GM12878 (cell line): ENCODE measurements around the gene MAP1LC3B. TPM values are rescaled to one million over a fixed set of nuclear protein-coding genes. Genes with fewer than 3 reads are reported as not detected.

ENCODE experiments used
- ATAC-seq: fragments of 200-7000 bp; cut with Tn5 transposase; 3 replicates; pipeline ENCODE4 v1.9.1; 2020; ENCODE audit warnings: mild to moderate bottlenecking, moderate library complexity
- BruUV-seq: library from RNA; stranded (reverse); fragments of 400-500 nt; replicated peaks from 2 replicates; lab custom pipeline; 2021; lab: Mats Ljungman, UMichigan
- CTCF ChIA-PET: fragments of 300-600 bp; sonication (Branson Sonifier 250); formaldehyde crosslinking; extraction: SDS; loops from one replicate; lab custom pipeline; 2021; ENCODE audit warnings: inconsistent platforms; lab: Yijun Ruan, JAX
- POLR2A ChIA-PET: fragments of 350-600 bp; formaldehyde crosslinking; extraction: SDS; loops from one replicate; lab custom pipeline; 2021; ENCODE audit warnings: inconsistent platforms; lab: Charles Lee
- RAD21 ChIA-PET: fragments of 300-600 bp; sonication (Branson Sonifier 250); formaldehyde crosslinking; loops from one replicate; lab custom pipeline; 2023; ENCODE audit warnings: antibody characterized with exemption; ENCODE audit not compliant: unreplicated experiment; lab: Charles Lee
- SMC1A ChIA-PET: fragments of 300-600 bp; sonication (Branson Sonifier 250); formaldehyde crosslinking; loops from one replicate; lab custom pipeline; 2023; ENCODE audit not compliant: unreplicated experiment, uncharacterized antibody; lab: Charles Lee
- DNase-seq: peaks from one replicate; pipeline ENCODE4 v3.0.0-alpha.2; 2011; ENCODE audit warnings: low read depth, low spot score
- FAIRE-seq: peaks from 3 replicates; lab custom pipeline; 2011; peaks lifted over from hg19 to GRCh38; lab: Jason Lieb, UNC
- H2AFZ ChIP-seq: 2 replicates; pipeline ENCODE4 v1.6.0; 2011; ENCODE audit warnings: low read depth, low read length, control low read depth; ENCODE audit not compliant: control insufficient read depth
- H3K27ac ChIP-seq: 2 replicates; pipeline ENCODE4 v1.5.1; 2011; ENCODE audit warnings: control low read depth; ENCODE audit not compliant: control insufficient read depth, insufficient read depth
- H3K27me3 ChIP-seq, 2 experiments: replicated peaks in 1 of 2; 2 replicates each; pipeline versions ENCODE4 v1.6.0 to v1.6.1; 2011; ENCODE audit warnings: low read length in 1 of 2; ENCODE audit not compliant: control insufficient read depth in 2 of 2, insufficient read depth in 2 of 2
- H3K36me3 ChIP-seq, 2 experiments: 2 replicates each; pipeline ENCODE4 v1.5.1; 2011; ENCODE audit warnings: low read length in 1 of 2; ENCODE audit not compliant: control insufficient read depth in 2 of 2, insufficient read depth in 2 of 2
- H3K4me1 ChIP-seq: 2 replicates; pipeline ENCODE4 v1.6.1; 2011; ENCODE audit warnings: mild to moderate bottlenecking, low read length, moderate library complexity, mixed read lengths; ENCODE audit not compliant: control insufficient read depth, insufficient read depth
- H3K4me2 ChIP-seq: 2 replicates; pipeline ENCODE4 v1.6.0; 2011; ENCODE audit warnings: control low read depth; ENCODE audit not compliant: control insufficient read depth, insufficient read depth
- H3K4me3 ChIP-seq: fragments of 200-600 bp; sonication (generic); 2 replicates; pipeline ENCODE4 v1.5.1; 2016
- H3K79me2 ChIP-seq: 2 replicates; pipeline ENCODE4 v1.6.0; 2011; ENCODE audit warnings: low read length; ENCODE audit not compliant: control insufficient read depth, insufficient read depth
- H3K9ac ChIP-seq: 2 replicates; pipeline ENCODE4 v1.8.0; 2011; ENCODE audit warnings: low read length, control low read depth, mixed read lengths; ENCODE audit not compliant: control insufficient read depth, insufficient read depth
- H3K9me3 ChIP-seq: replicated peaks from 3 replicates; pipeline ENCODE4 v1.5.1; 2011; ENCODE audit warnings: mild to moderate bottlenecking, low read length; ENCODE audit not compliant: control insufficient read depth, insufficient read depth
- H4K20me1 ChIP-seq: 2 replicates; pipeline ENCODE4 v1.6.0; 2011; ENCODE audit not compliant: control insufficient read depth, insufficient read depth
- BCLAF1 ChIP-seq: fragments of 450-650 bp; IDR thresholded peaks from 2 replicates; pipeline ENCODE4 v1.6.1; 2017; ENCODE audit warnings: antibody characterized with exemption, mild to moderate bottlenecking, moderate library complexity
- EGR1 ChIP-seq, 2 experiments: IDR thresholded peaks; 1 replicate in 1 of 2; 2 replicates in 1 of 2; pipeline ENCODE4 v1.6.1; 2011 to 2012; ENCODE audit warnings: low read depth in 2 of 2, low read length in 2 of 2, borderline replicate concordance in 1 of 2, mild to moderate bottlenecking in 1 of 2, moderate library complexity in 1 of 2
- HCFC1 ChIP-seq: fragments of 150-350 bp; IDR thresholded peaks from 2 replicates; pipeline ENCODE4 v1.6.1; 2014; ENCODE audit warnings: low read length
- IKZF1 ChIP-seq: fragments of 450-650 bp; conservative IDR thresholded peaks from 2 replicates; pipeline ENCODE4 v1.6.1; 2017; ENCODE audit warnings: antibody characterized with exemption, mild to moderate bottlenecking
- KAT2A ChIP-seq: conservative IDR thresholded peaks from 2 replicates; pipeline ENCODE4 v1.6.1; 2011; ENCODE audit warnings: low read depth, low read length; ENCODE audit not compliant: control insufficient read depth
- MEF2A ChIP-seq: IDR thresholded peaks from 2 replicates; pipeline ENCODE4 v1.6.1; 2011; ENCODE audit warnings: low read depth, mild to moderate bottlenecking, low read length, moderate library complexity; ENCODE audit not compliant: insufficient read depth
- MXI1 ChIP-seq: fragments of 150-350 bp; IDR thresholded peaks from 2 replicates; pipeline ENCODE4 v1.6.1; 2011; ENCODE audit warnings: low read depth, mild to moderate bottlenecking, inconsistent platforms, low read length, improper control_type of control experiment
- NR2F1 ChIP-seq: fragments of 450-650 bp; conservative IDR thresholded peaks from 2 replicates; pipeline ENCODE4 v1.6.1; 2017; ENCODE audit warnings: mild to moderate bottlenecking
- PAX8 ChIP-seq: fragments of 450-650 bp; IDR thresholded peaks from 2 replicates; pipeline ENCODE4 v1.6.1; 2017; ENCODE audit warnings: mild to moderate bottlenecking, moderate library complexity
- YY1 ChIP-seq: IDR thresholded peaks from 2 replicates; pipeline ENCODE4 v1.6.1; 2011; ENCODE audit warnings: low read depth, mild to moderate bottlenecking, low read length
- ZBED1 ChIP-seq: IDR thresholded peaks from 2 replicates; pipeline ENCODE4 v1.6.1; 2016; ENCODE audit warnings: borderline replicate concordance
- WGBS: methylation state at CpG from one replicate; pipeline ENCODE4 v1.1.6; 2016; ENCODE audit warnings: low lambda C conversion rate; ENCODE audit not compliant: insufficient replicate concordance, insufficient coverage; ENCODE audit errors: missing lambda C conversion rate; 5-methylcytosine and 5-hydroxymethylcytosine counted together
- in situ Hi-C: fragments of 300-500 bp; cut with MboI; formaldehyde crosslinking; loops from 9 replicates; pipeline ENCODE4 v1.14.3; 2018; ENCODE audit warnings: mixed read lengths
- intact Hi-C: fragments of 100-400 bp; cut with micrococcal nuclease; formaldehyde crosslinking; loops from one replicate; pipeline ENCODE4 v1.14.2; 2022; ENCODE audit not compliant: unreplicated experiment
- polyA plus RNA-seq, 11 experiments: library from polyadenylated mRNA; depleted of rRNA in 4 of 11; unstranded in 6 of 11; stranded (reverse) in 5 of 11; fragments of >200 nt; fragmentation: Nextera tagmentation in 4 of 11; fragmentation: Illumina TruSeq in 1 of 11; extraction: Ambion mirVana in 4 of 11; extraction: Trizol in 1 of 11; gene quantifications; 1 replicate in 1 of 11; 2 replicates in 10 of 11; pipeline versions ENCODE4 v1.2.1 to v1.2.3, GENCODE V29; 2011 to 2016; ENCODE audit warnings: inconsistent platforms in 2 of 11, missing spikeins in 2 of 11, low read depth in 1 of 11
- total RNA-seq, 4 experiments: library from RNA; depleted of rRNA in 3 of 4; stranded (reverse); fragments of >200 nt in 3 of 4; fragmentation: Illumina TruSeq in 1 of 4; extraction: Trizol in 1 of 4; gene quantifications; 2 replicates each; pipeline versions ENCODE4 v1.2.1 to v1.2.3, GENCODE V29; 2013 to 2021
- TF ChIP-seq, protein P1 (sequence below), 3 experiments: IDR thresholded peaks in 2 of 3; conservative IDR thresholded peaks in 1 of 3; 2 replicates each; pipeline ENCODE4 v1.5.1; 2011; ENCODE audit warnings: low read depth in 3 of 3, low read length in 3 of 3, mild to moderate bottlenecking in 3 of 3, control low read depth in 2 of 3, moderate library complexity in 2 of 3, inconsistent platforms in 1 of 3, mixed read lengths in 1 of 3; ENCODE audit not compliant: control insufficient read depth in 2 of 3, insufficient read depth in 1 of 3; ENCODE audit errors: extremely low read depth in 1 of 3
- TF ChIP-seq, protein P2 (sequence below): fragments of 450-650 bp; IDR thresholded peaks from 2 replicates; pipeline ENCODE4 v1.6.1; 2017; ENCODE audit warnings: mild to moderate bottlenecking, moderate library complexity

The MAP1LC3B gene
- total and polyA plus RNA-seq, 10 of the 15 experiments (the other 5 are each of a cell fraction or from before 2014, with no cell fraction given), result 6.1 to 42.8 (median 13.7) TPM

GRCh38 chr16:87383505-87384161 lies 8.5 kb upstream of the MAP1LC3B start, which contains the start of gene FBXO31:
Gene FBXO31, minus strand, starts transcription at chr16:87383776. Its CDS starts 32 bp downstream, at chr16:87383744.
- CTCF ChIA-PET, result interaction anchor here (0.6 to 4.8 kb wide), 6 partner anchors 10 to 101 kb away, joined by 3 to 40 read pairs (median 4); partner anchors contain the start of gene C16orf95
- no peaks in the 10 kb centered on the region for H3K9me3 ChIP-seq
- H3K27ac ChIP-seq, result peak within 1 kb of the TSS; percentile 81
- H3K79me2 ChIP-seq, result peaks cover 42% of the 10 kb centered on the region
- H3K4me1 ChIP-seq, result peaks cover 15% of the 10 kb centered on the region
- peak within 1 kb of the TSS; percentile 79 for H3K4me2 ChIP-seq
- no peaks in the 10 kb centered on the region; the same call in 1 of the 2 replicates for H4K20me1 ChIP-seq
- peak; percentile 71 for ATAC-seq
- FAIRE-seq, result no peak
- peak; percentile 77 for DNase-seq
- H3K27me3 ChIP-seq, result no peaks in the 10 kb centered on the region
- SMC1A ChIA-PET, result interaction anchor here (1.5 to 2.1 kb wide), 3 partner anchors 10 to 66 kb away, joined by 4 to 10 read pairs (median 8); partner anchors contain the start of gene C16orf95
- under 1% methylated on average over 70 of the region's 92 CpGs for WGBS
- peak within 1 kb of the TSS; percentile 66 for H3K9ac ChIP-seq
- RAD21 ChIA-PET, result interaction anchor here (1.1 to 2.4 kb wide), 3 partner anchors 17 to 321 kb away, joined by 3 to 16 read pairs (median 3); partner anchors contain the start of gene C16orf95
- in situ Hi-C loops, result loop anchor here (10.0 kb wide), 1 partner anchor 481 kb away; the partner anchor contains the start of gene SLC7A5
- POLR2A ChIA-PET, result interaction anchor here (0.6 to 4.5 kb wide), 10 partner anchors 9 to 568 kb away, joined by 3 to 36 read pairs (median 4); partner anchors contain the start of genes BANP, C16orf95, KLHDC4 and MAP1LC3B
- BruUV-seq, result no TSS peak
- intact Hi-C loops, result loop anchor here (2.0 to 10.0 kb wide), 2 partner anchors 67 to 1071 kb away; partner anchors contain the start of genes C16orf95 and ZFPM1
- H3K4me3 ChIP-seq, result peak within 1 kb of the TSS; percentile 79
- H2AFZ ChIP-seq, result peak within 1 kb of the TSS; percentile 81
- H3K36me3 ChIP-seq, result no peaks in the 10 kb centered on the region; a peak in 1 of 4 replicates
- TF ChIP-seq, protein P1, sequence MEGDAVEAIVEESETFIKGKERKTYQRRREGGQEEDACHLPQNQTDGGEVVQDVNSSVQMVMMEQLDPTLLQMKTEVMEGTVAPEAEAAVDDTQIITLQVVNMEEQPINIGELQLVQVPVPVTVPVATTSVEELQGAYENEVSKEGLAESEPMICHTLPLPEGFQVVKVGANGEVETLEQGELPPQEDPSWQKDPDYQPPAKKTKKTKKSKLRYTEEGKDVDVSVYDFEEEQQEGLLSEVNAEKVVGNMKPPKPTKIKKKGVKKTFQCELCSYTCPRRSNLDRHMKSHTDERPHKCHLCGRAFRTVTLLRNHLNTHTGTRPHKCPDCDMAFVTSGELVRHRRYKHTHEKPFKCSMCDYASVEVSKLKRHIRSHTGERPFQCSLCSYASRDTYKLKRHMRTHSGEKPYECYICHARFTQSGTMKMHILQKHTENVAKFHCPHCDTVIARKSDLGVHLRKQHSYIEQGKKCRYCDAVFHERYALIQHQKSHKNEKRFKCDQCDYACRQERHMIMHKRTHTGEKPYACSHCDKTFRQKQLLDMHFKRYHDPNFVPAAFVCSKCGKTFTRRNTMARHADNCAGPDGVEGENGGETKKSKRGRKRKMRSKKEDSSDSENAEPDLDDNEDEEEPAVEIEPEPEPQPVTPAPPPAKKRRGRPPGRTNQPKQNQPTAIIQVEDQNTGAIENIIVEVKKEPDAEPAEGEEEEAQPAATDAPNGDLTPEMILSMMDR (IDR thresholded peaks at IDR 0.05 in 2 of 3, conservative IDR thresholded peaks at IDR 0.05 in 1 of 3; ENCODE audit: control insufficient read depth in 2 of 3, extremely low read depth in 1 of 3, insufficient read depth in 1 of 3, low read depth in 3 of 3, low read length in 3 of 3), result no peak
- peak; percentile 89 for TF ChIP-seq NR2F1
- TF ChIP-seq MEF2A, result peak; percentile 74
- peak; percentile 48; the same call in 1 of the 2 replicates for TF ChIP-seq HCFC1
- TF ChIP-seq BCLAF1, result 0 out of 2 replicates have a peak, but pooled peaks have one; percentile 5
- peak in 1 of 2 experiments; percentile 72; a peak in 1 of 3 replicates for TF ChIP-seq EGR1 (IDR thresholded peaks at IDR 0.05; ENCODE audit: borderline replicate concordance in 1 of 2, low read depth in 2 of 2, low read length in 2 of 2)
- TF ChIP-seq YY1, result peak; percentile 90
- TF ChIP-seq KAT2A, result no peak
- peak; percentile 91 for TF ChIP-seq MXI1
- TF ChIP-seq IKZF1, result peak; percentile 51
- TF ChIP-seq ZBED1, result no peak; the same call in 1 of the 2 replicates
- TF ChIP-seq, protein P2, sequence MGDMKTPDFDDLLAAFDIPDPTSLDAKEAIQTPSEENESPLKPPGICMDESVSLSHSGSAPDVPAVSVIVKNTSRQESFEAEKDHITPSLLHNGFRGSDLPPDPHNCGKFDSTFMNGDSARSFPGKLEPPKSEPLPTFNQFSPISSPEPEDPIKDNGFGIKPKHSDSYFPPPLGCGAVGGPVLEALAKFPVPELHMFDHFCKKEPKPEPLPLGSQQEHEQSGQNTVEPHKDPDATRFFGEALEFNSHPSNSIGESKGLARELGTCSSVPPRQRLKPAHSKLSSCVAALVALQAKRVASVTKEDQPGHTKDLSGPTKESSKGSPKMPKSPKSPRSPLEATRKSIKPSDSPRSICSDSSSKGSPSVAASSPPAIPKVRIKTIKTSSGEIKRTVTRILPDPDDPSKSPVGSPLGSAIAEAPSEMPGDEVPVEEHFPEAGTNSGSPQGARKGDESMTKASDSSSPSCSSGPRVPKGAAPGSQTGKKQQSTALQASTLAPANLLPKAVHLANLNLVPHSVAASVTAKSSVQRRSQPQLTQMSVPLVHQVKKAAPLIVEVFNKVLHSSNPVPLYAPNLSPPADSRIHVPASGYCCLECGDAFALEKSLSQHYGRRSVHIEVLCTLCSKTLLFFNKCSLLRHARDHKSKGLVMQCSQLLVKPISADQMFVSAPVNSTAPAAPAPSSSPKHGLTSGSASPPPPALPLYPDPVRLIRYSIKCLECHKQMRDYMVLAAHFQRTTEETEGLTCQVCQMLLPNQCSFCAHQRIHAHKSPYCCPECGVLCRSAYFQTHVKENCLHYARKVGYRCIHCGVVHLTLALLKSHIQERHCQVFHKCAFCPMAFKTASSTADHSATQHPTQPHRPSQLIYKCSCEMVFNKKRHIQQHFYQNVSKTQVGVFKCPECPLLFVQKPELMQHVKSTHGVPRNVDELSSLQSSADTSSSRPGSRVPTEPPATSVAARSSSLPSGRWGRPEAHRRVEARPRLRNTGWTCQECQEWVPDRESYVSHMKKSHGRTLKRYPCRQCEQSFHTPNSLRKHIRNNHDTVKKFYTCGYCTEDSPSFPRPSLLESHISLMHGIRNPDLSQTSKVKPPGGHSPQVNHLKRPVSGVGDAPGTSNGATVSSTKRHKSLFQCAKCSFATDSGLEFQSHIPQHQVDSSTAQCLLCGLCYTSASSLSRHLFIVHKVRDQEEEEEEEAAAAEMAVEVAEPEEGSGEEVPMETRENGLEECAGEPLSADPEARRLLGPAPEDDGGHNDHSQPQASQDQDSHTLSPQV, result 0 out of 2 replicates have a peak, but pooled peaks have one; percentile 15
- no peak for TF ChIP-seq PAX8
